ENCODE data around the gene ZNF438. TPM values are rescaled to one million over a fixed set of nuclear protein-coding genes. Genes with fewer than 3 reads are reported as not detected.
"Not testable (repeated sequence)": the region's sequence is repeated elsewhere in the genome, so short reads cannot be mapped to it uniquely, and the experiment has no call there.

The ZNF438 gene
- total RNA-seq, 1 experiment from 2014 or later: 2.6 TPM

GRCh38 chr10:30963992-30964930 lies 67.4 kb downstream of the ZNF438 start:
- no peak for DNase-seq (ENCODE audit: extremely low read depth, low read depth)

GRCh38 chr10:30962522-30962921 lies 69.1 kb downstream of the ZNF438 start:
- no peak for DNase-seq (ENCODE audit: extremely low read depth, low read depth)

DNA sequence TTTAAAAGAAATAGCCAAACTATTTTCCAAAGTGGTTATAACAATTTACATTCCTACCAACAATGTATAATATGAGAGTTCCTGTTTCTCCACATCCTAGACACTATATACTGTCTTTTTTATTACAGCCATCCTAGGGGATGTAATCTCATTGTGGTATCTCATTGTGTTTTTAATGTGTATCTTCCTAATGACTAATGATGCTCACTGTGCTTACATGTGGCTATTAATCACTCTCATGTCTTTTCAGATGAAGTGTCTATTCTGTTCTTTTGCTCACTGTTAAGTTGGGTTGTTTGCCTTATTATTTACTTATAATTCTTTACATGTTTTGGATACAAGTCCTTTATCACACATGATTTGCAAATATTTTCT lies 71.8 kb downstream of the ZNF438 start:
- DNase-seq (ENCODE audit: extremely low read depth, low read depth): no peak

DNA sequence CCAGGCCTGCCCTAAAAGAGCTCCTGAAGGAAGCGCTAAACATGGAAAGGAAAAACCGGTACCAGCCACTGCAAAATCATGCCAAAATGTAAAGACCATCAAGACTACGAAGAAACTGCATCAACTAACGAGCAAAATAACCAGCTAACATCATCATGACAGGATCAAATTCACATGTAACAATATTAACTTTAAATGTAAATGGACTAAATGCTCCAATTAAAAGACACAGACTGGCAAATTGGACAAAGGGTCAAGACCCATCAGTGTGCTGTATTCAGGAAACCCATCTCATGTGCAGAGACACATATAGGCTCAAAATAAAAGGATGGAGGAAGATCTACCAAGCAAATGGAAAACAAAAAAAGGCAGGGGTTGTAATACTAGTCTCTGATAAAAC lies 82.4 kb downstream of the ZNF438 start:
- DNase-seq (ENCODE audit: extremely low read depth, low read depth): not testable (repeated sequence)

GRCh38 chr10:30944005-30944404 lies 87.7 kb downstream of the ZNF438 start:
- DNase-seq (ENCODE audit: extremely low read depth, low read depth): no peak

DNA sequence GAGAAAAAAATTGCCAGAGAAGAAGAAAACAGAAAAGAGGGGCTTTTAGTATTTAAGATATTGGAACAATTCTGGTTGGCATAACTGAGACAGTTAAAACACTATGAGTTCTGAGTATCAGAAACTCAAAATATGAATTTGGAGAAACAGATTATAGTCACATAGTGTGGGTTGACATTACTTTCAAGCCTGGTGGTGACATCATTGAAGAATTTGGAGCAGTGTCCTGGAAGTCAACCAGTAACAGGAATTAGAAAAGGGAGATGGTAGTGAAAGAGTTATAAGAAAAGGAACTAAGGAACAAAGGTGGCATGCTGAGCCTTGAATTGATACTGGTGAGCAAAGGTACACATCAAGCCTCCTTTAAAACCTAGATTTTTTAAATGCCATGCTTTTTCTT lies 88.2 kb downstream of the ZNF438 start:
- DNase-seq (ENCODE audit: extremely low read depth, low read depth): no peak

- DNase-seq (ENCODE audit: extremely low read depth, low read depth): no peak
These were observed 91.4 kb downstream of the ZNF438 start for GRCh38 chr10:30940256-30940655.

DNA sequence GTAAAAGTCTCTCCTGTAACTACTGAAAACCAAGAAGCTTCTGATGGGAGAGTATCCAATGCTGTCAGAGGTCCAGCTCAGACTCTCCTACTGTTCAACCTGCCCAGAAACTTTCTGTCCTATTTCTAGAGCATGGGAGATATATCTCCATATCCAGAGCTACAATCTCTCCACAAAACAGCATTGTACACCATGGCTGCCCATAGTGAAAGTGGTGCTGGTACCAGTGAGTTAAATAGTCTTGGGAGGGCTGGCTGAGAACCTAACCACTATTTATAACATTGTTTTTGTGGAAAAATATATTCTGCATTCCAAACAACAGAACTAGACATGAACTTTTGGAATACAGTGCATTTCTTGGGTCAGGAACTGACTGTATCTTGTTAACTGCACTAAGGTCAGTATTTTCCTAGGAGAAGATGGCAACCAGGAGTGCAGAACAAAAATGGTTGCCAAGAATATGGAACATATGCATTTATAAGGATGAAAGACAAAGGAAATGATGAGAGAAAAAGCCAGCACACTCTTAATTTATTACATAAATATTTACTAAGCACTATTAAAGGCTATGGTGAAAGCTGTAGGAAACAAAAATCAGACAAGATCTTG lies 91.9 kb downstream of the ZNF438 start:
- DNase-seq (ENCODE audit: extremely low read depth, low read depth): no peak

DNA sequence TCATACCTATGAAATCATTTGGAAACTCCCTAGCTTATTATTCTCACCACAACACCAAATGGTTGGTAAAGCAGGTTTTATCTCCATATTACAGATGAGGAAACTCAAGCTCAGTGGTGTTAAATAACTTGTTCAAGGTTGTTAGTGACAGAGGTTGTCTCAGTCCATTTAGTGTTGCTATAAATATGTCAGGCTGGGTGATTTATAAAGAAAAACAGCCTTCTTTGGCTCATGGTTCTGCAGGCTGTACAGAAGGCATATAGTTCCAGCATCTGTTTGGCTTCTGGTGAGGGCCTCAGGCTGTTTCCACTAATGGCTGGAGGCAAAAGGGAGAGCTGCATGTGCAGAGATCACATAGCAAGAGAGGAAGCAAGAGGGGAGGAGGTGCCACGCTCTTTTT lies 96.6 kb downstream of the ZNF438 start:
- no peak for DNase-seq (ENCODE audit: extremely low read depth, low read depth)

DNA sequence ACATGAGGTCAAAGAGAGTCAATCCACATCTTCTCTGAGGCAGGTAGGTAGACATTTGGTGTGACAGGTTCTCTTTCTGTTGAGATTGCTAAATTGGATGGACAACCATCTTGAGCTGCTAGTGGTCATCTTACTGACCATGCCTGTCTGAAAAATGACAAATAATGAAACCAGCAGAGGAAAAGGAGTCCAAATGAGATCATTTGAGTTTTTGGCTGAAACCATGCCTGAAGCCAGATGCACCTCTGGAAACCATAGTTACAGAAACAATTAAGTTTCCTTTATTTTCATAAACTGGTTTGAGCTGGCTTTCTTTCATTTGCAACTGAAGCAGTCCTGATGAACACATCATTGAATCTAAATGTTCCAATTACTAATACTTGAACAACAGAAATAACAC lies 100.6 kb downstream of the ZNF438 start:
- DNase-seq (ENCODE audit: extremely low read depth, low read depth): no peak

DNA sequence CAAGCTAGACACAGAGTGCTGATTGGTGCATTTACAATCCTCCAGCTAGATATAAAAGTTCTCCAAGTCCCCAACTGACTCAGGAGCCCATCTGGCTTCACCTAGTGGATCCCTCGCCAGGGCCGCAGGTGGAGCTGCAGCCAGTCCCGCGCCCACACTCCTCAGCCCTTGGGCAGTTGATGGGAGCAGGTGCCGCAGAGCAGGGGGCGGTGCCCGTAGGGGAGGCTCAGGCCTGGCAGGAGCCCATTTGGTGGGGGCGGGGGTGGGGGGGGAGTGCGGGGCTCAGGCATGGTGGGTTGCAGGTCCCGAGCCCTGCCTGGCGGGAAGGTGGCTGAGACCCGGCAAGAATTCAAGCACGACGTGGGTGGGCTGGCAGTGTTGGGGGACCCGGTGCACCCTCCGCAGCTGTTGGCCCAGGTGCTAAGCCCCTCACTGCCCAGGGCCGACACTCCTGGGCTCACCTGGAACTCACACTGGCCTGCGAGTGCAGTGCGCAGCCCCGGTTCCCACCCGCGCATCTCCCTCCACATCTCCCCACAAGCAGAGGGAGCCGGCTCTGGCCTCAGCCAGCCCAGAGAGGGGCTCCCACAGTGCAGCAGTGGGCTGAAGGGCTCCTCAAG lies 101.7 kb downstream of the ZNF438 start:
- no peak for DNase-seq (ENCODE audit: extremely low read depth, low read depth)

DNA sequence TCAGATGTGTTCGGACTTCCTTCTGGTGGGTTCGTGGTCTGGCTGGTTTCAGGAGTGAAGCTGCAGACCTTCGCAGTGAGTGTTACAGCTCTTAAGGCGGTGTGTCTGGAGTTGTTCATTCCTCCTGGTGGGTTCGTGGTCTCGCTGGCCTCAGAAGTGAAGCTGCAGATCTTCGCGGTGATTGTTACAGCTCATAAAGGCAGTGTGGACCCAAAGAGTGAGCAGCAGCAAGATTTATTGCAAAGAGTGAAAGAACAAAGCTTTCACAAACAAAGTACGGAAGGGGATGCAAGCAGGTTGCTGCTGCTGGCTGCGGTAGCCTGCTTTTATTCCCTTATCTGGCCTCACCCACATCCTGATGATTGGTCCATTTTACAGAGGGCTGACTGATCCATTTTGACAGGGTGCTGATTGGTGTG lies 102.3 kb downstream of the ZNF438 start:
- not testable (repeated sequence) for DNase-seq (ENCODE audit: extremely low read depth, low read depth)

DNA sequence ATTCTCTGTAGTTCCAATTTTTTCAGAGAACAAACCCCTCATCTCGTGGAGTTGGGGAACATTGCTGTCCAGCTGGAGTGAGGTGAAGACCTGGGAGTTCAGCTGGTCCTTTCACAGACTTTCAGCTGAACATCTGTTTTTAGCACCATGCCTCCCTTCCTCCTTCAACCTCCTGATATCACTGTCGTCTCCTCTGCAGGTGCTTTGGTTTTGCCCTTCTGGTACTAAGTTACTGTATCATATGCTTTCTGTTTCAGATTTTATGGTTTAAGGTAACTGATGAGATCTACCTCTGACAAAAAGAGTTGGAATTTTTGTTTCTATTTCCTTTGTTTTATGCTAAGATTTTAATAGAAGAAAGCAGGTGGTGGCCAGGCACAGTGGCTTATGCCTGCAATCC lies 102.9 kb downstream of the ZNF438 start:
- no peak for DNase-seq (ENCODE audit: extremely low read depth, low read depth)

DNA sequence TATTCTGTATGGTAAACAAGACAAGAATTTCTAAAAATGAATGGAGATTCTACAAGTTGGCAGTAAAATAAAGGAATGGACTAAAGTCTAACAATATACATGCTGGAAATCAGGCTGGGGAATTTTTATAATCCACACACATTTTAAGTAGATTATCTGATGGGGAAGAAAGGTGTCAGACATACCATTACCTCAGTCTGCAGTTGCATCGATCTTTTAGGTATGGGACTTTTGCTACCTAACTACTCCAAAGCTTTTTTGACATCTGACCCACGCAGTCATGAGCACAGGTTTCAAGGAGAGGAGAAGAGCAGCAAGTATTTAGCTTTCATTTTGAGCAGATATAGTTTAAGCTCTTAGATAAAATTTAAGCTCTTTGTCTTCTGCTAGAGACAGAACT lies 113.0 kb downstream of the ZNF438 start:
- DNase-seq (ENCODE audit: extremely low read depth, low read depth): no peak

- DNase-seq (ENCODE audit: extremely low read depth, low read depth): no peak
These were observed 113.9 kb downstream of the ZNF438 start for GRCh38 chr10:30917789-30918188.

GRCh38 chr10:30917067-30917466 lies 114.6 kb downstream of the ZNF438 start:
- no peak for DNase-seq (ENCODE audit: extremely low read depth, low read depth)

DNA sequence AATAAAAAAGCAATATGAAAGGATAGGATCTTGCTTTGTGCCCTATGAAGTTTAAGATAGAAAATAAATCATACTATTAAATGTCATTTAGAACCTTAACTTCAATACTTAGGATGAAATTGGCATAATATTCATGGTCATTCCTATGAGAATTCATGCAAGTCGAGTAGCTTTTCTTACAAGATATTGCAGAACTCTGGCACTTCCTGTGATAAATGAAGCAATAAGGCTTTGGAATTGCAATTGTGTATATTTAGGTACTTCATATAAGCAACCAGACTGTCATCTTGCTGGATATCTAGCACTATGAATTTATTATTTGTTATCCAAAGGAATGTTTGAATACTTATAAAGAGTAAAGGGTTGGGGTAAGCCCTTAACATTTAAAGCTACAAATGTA lies 116.5 kb downstream of the ZNF438 start:
- DNase-seq (ENCODE audit: extremely low read depth, low read depth): peak; percentile 3

- no peak for DNase-seq (ENCODE audit: extremely low read depth, low read depth)
These were observed 120.3 kb downstream of the ZNF438 start for GRCh38 chr10:30911303-30911863.

DNA sequence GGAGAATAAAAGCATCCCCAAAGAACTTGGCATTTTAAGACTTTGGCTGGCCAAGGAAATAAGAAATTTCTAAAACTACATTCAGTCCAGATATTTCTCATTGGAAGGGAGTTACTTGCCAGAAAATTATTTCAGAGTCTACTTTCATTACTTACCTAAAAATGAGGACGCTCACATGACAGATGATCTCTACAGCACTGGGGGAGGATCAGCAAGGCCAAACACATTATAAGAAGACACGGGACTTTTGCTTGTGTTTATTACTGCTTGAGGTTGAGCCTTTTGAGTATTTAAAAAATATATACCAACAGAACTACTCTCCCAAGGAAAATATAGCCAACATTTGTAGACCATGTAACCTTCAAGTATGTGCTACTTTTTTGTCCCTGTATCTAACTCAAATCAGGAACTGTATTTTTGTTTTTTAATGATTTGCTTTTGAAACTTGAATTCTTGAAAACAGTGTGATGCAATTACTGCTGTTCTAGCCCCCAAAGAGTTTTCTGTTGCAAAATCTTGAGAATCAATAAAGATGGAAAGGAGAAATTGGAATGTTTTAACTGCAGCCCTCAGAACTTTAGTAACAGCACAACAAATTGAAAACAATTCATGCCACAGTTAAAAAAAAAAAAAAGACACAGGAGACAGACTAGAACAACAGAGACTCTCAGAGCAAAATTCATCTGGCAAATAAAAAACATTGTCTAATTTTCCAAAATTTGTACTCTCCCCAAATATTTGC lies 128.1 kb downstream of the ZNF438 start:
- no peak for DNase-seq (ENCODE audit: extremely low read depth, low read depth)

DNA sequence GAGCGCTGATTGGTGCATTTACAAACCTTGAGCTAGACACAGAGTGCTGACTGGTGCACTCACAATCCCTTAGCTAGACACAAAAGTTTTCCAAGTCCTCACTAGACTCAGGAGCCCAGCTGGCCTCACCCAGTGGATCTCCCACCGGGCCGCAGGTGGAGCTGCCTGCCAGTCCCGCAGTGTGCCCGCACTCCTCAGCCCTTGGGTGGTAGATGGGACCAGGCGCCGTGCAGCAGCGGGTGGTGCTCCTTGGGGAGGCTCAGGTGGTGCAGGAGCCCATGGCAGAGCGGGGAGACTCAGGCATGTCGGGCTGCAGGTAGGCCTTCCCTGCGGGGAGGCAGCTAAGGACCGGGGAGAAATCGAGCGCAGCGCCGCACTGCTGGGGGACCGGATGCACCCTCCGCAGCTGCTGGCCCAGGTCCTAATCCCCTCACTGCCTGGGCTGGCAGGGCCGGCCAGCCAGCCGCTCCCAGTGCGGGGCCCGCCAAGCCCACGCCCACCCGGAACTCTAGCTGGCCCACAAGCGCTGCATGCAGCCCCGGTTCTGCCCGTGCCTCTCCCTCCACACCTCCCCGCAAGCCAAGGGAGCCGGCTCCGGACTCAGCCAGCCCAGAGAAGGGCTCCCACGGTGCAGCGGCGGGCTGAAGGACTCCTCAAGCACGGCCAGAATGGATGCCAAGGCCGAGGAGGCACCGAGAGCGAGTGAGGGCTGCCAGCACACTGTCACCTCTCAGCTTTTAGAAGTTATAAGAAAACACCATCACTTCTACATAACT lies 128.9 kb downstream of the ZNF438 start:
- DNase-seq (ENCODE audit: extremely low read depth, low read depth): no peak

All from NCI-H460 (cell line).